Ovary (tissue), 3 donors: ENCODE measurements around the gene BIRC7.

Experiments
- POLR2A ChIP-seq: fragments of 450-650 bp; IDR thresholded peaks from one replicate; pipeline ENCODE4 v1.6.1; 2017; ENCODE audit warnings: antibody characterized with exemption, mild to moderate bottlenecking, moderate library complexity
- TF ChIP-seq, protein P1 (sequence below), 3 donors: fragments of 450-650 bp in 2 of 3; fragments of 200-600 bp in 1 of 3; IDR thresholded peaks; one replicate each; pipeline versions ENCODE4 v1.5.1 to v1.8.0; 2016 to 2022; ENCODE audit warnings: antibody characterized with exemption in 3 of 3, mild to moderate bottlenecking in 1 of 3
- donor health status: DM: no; HTN: no; CAD: no.

DNA sequence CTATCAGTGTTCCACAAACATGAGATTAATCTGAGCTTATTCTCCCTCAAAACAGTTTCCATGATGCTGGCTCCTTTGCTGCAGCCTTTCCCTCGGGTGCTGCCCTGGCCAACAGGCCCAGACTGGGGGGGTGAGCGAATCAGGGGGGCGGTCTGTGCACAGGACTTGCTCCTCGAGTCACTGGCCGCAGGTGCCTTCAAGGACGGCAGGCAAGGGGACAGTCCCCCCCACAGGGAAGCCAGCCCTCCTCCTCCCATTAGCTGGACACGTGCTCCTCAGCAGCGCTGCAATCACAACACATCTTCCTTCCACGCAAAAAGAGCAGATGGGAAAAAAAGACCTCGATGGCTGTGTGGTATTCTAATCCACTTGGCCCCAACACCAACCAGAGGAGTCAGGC lies 29.8 kb upstream of the BIRC7 start:
- TF ChIP-seq, protein P1, sequence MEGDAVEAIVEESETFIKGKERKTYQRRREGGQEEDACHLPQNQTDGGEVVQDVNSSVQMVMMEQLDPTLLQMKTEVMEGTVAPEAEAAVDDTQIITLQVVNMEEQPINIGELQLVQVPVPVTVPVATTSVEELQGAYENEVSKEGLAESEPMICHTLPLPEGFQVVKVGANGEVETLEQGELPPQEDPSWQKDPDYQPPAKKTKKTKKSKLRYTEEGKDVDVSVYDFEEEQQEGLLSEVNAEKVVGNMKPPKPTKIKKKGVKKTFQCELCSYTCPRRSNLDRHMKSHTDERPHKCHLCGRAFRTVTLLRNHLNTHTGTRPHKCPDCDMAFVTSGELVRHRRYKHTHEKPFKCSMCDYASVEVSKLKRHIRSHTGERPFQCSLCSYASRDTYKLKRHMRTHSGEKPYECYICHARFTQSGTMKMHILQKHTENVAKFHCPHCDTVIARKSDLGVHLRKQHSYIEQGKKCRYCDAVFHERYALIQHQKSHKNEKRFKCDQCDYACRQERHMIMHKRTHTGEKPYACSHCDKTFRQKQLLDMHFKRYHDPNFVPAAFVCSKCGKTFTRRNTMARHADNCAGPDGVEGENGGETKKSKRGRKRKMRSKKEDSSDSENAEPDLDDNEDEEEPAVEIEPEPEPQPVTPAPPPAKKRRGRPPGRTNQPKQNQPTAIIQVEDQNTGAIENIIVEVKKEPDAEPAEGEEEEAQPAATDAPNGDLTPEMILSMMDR (IDR thresholded peaks at IDR 0.05), result no peak
- TF ChIP-seq POLR2A, result no peak
